Brain microvascular endothelial cell (primary cell): ENCODE measurements around the gene TTC33.
"Not testable (repeated sequence)": the region's sequence is repeated elsewhere in the genome, so short reads cannot be mapped to it uniquely, and the experiment has no call there.

Source experiments
- DNase-seq: peaks from one replicate; pipeline ENCODE4 v3.0.0-alpha.2; 2020
- H3K27ac ChIP-seq: fragments of 250-450 bp; sonication (Bioruptor Pico); 2 replicates; pipeline ENCODE4 v1.5.1; 2020; ENCODE audit warnings: mild to moderate bottlenecking, moderate library complexity
- H3K27me3 ChIP-seq: fragments of 250-450 bp; sonication (Bioruptor Pico); replicated peaks from 2 replicates; pipeline ENCODE4 v1.5.1; 2020; ENCODE audit warnings: mild to moderate bottlenecking
- H3K36me3 ChIP-seq: fragments of 250-450 bp; sonication (Bioruptor Pico); replicated peaks from 2 replicates; pipeline ENCODE4 v1.5.1; 2020; ENCODE audit warnings: mild to moderate bottlenecking
- H3K4me3 ChIP-seq: 2 replicates; pipeline ENCODE4 v1.5.1; 2011; ENCODE audit warnings: low read depth, mild to moderate bottlenecking, control low read depth, low read length, moderate library complexity
- in situ Hi-C: cut with HindIII; loops from 2 replicates; pipeline ENCODE4 v1.10.0; 2017; ENCODE audit warnings: low sequenced_read_pairs, low pct_ligation_motif_present
- TF ChIP-seq, protein P1 (sequence below): IDR thresholded peaks from 2 replicates; pipeline ENCODE4 v1.5.1; 2011; ENCODE audit warnings: low read depth, mild to moderate bottlenecking, moderate library complexity, low read length, control low read depth, inconsistent platforms; ENCODE audit errors: missing control alignments

TTC33 gene

DNA sequence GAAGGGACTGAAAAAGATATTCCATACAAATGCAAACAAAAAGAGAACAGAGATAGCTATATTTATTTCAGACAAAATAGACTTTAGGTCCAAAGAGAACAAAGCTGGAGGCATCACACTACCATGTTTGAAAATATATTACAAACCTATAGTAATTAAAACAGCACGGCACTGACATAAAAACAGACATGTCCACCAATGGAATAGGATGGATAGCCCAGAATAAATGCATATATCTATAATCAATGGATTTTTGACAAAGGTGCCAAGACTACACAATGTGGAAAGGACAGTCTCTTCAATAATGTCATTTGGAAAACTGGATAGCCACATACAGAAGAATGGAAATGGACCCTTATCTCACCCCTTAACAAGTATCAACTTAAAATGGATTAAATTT, 32.2 kb upstream of the TTC33 start:
- Histone ChIP-seq H3K36me3 (no peaks in the 10 kb centered on the region), H3K27ac (no peak overlapping the region), H3K27me3 (no peaks in the 10 kb centered on the region), H3K4me3 (no peak overlapping the region)
- in situ Hi-C loops: no loop called here
- TF ChIP-seq, protein P1, sequence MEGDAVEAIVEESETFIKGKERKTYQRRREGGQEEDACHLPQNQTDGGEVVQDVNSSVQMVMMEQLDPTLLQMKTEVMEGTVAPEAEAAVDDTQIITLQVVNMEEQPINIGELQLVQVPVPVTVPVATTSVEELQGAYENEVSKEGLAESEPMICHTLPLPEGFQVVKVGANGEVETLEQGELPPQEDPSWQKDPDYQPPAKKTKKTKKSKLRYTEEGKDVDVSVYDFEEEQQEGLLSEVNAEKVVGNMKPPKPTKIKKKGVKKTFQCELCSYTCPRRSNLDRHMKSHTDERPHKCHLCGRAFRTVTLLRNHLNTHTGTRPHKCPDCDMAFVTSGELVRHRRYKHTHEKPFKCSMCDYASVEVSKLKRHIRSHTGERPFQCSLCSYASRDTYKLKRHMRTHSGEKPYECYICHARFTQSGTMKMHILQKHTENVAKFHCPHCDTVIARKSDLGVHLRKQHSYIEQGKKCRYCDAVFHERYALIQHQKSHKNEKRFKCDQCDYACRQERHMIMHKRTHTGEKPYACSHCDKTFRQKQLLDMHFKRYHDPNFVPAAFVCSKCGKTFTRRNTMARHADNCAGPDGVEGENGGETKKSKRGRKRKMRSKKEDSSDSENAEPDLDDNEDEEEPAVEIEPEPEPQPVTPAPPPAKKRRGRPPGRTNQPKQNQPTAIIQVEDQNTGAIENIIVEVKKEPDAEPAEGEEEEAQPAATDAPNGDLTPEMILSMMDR: no peak
- DNase-seq: no peak

DNA sequence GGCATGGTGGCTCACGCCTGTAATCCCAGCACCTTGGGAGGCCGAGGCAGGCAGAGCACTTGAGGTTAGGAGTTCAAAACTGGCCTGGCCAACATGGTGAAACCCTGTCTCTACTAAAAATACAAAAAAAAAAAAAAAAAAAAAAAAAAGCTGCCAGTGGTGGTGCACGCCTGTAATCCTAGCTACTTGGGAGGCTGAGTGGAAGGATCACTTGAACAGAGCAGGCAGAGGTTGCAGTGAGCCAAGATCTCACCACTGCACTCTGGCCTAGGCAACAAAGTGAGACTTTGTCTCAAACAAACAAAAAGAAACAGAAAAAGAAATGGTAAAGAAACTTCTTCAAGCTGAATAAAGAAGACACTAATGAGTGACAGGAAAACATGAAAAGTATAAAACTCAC, 30.9 kb upstream of the TTC33 start:
- DNase-seq, H3K27ac ChIP-seq, H3K36me3 ChIP-seq, H3K4me3 ChIP-seq, in situ Hi-C loops, H3K27me3 ChIP-seq: not testable (repeated sequence)

DNA sequence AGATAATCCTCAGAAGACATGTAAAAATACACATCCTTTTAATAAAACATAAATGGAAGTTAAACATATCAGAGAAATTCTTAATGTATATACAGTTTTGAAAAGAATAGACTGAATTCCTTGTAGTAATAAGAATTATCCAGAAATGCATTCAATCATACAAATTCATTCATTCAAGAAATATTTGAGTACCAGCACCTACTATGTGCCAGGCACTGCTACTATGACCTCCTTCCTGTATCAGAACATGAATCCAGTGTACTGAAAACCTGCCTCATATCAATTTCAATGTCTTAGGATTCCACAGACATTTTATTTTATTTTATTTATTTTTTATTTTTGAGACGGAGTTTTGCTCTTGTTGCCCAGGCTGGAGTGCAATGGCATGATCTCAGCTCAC, 29.2 kb upstream of the TTC33 start:
- no peak overlapping the region for H3K27ac ChIP-seq
- TF ChIP-seq, protein P1: no peak
- DNase-seq: no peak
- no peaks in the 10 kb centered on the region for H3K27me3 ChIP-seq
- H3K36me3 ChIP-seq: no peaks in the 10 kb centered on the region
- in situ Hi-C loops: no loop called here
- no peak overlapping the region for H3K4me3 ChIP-seq

DNA sequence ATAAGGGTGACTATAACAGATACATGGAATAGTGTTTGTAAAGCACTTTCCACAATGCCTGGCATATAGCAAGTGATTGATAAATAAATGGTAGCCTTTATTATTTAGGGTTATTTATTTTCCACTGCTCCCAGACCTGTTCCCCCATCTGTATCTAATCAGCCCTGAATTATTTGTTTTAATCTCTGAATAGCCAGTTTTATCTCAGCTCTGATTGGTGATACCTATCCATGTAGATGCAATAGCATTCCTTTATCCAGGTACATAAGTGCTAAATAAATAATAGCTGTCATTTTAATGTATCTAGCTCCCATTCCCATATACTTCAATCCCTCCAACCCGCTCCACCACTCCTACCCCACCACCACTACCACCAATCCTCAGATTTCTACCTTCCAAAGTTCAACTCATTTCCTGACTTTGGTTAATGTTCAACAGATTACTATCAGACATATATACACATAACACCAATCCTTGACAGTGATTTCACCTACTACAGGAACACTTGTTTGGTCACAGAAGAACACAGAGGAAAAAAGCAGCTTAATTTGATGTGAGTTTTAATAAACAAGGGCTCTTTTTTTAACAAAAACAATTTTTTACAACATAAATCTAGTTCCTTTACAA, 28.4 kb upstream of the TTC33 start:
- in situ Hi-C loops: no loop called here
- no peak for DNase-seq

DNA sequence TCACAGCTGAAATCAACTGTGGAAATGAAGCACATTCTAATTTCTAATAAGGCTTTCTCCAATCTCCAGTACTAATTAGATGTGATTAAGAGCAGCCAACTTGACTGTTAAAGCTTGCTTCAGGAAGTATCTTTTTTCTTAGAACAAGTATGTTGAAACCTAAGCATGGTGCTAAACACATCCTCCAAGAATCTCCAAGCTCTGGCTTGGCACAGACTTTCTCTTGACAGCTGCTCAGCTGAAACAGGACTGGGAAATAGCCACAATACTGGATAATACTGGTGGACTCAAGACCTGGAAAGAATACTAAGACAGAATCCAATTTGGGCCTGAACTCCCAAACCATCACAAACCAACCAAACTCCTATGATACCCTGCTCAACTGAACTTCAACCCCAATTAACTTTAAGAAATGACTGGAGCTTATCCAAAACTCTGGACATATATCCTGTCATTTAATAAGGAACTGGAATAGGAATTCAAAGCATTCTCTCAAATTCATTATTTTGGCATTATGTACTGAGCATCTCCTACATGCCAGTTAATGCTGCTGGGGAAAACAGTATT, 26.2 kb upstream of the TTC33 start:
- peak; percentile 18 for DNase-seq
- TF ChIP-seq, protein P1: no peak
- Histone ChIP-seq H3K4me3 (no peak overlapping the region), H3K36me3 (peaks cover 3% of the 10 kb centered on the region), H3K27ac (no peak overlapping the region), H3K27me3 (no peaks in the 10 kb centered on the region)
- in situ Hi-C loops: no loop called here

More for the DNA sequence above, 28.4 kb upstream of the TTC33 start:
- Histone ChIP-seq H3K36me3 (no peaks in the 10 kb centered on the region), H3K4me3 (no peak overlapping the region), H3K27ac (no peak overlapping the region), H3K27me3 (no peaks in the 10 kb centered on the region)
- TF ChIP-seq, protein P1: no peak

DNA sequence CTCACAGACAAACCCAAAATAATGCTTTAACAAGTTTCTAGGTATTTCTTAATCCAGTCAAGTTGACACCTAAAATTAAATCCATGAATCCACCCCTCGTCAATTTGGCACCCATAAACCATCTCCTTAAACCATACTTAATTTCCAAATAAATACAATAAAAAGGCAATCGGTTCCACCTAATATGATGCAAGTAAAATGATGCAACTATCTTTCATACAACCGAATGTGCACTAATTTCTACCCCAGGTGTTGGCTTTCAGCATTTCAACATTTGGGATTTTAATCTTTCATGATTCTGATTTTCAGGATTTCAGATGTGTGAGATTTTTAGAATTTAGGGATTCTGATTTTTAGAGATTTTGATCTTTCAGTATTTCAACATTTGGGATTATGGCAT, 25.1 kb upstream of the TTC33 start:
- no peak overlapping the region for H3K27ac ChIP-seq
- H3K4me3 ChIP-seq: no peak overlapping the region
- H3K27me3 ChIP-seq: no peaks in the 10 kb centered on the region
- no peak for DNase-seq
- TF ChIP-seq, protein P1: no peak
- in situ Hi-C loops: no loop called here
- peaks cover 5% of the 10 kb centered on the region for H3K36me3 ChIP-seq
